ENCODE measurements around the gene SDSL.

The SDSL gene

DNA sequence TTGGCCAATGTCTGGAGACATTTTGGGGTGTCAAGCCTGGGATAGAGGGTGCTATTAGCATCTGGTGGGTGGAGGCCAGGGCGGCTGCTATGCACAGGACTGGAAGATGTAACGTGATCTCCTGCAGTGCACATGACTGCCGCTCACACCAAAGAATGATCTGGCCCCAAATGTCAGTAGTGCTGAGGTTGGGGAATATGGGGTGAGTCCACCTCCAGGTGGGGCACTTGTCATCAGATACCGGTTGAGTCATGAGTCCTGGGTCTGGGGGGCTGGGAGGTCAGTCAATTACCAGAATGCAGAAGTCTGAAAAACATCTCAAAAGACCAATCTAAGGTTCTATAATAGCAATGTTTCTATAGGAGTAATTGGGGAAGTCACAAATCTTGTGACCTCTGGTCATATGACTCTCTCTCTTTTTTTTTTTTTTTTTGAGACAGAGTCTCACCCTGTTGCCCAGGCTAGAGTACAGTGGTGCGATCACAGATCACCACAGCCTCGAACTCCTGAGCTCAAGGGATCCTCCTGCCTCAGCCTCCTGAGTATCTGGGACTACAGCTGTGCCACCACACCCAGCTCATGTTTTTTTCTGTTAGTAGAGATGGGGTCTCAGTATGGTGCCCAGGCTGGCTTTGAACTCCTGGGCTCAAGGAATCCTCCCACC, 6.0 kb upstream of the SDSL start:
- H4K20me1 ChIP-seq (ENCODE audit: insufficient read depth, low read length, poor library complexity, severe bottlenecking), result no peaks in the 10 kb centered on the region
- no peak overlapping the region for H3K4me2 ChIP-seq (ENCODE audit: low read depth, low read length, poor library complexity, severe bottlenecking)
- H3K4me3 ChIP-seq (ENCODE audit: low read length, poor library complexity, severe bottlenecking), result no peak overlapping the region
- H3K79me2 ChIP-seq (ENCODE audit: insufficient read depth, low read length), result no peaks in the 10 kb centered on the region
- H3K9me2 ChIP-seq (replicated peaks; ENCODE audit: low read depth, low read length), result no peaks in the 10 kb centered on the region
- H3K9me3 ChIP-seq (ENCODE audit: insufficient read depth, low read depth, low read length), result no peaks in the 10 kb centered on the region
- TF ChIP-seq EZH2phosphoT487 (IDR thresholded peaks at IDR 0.05; ENCODE audit: borderline replicate concordance), result no peak
- TF ChIP-seq, protein P1, sequence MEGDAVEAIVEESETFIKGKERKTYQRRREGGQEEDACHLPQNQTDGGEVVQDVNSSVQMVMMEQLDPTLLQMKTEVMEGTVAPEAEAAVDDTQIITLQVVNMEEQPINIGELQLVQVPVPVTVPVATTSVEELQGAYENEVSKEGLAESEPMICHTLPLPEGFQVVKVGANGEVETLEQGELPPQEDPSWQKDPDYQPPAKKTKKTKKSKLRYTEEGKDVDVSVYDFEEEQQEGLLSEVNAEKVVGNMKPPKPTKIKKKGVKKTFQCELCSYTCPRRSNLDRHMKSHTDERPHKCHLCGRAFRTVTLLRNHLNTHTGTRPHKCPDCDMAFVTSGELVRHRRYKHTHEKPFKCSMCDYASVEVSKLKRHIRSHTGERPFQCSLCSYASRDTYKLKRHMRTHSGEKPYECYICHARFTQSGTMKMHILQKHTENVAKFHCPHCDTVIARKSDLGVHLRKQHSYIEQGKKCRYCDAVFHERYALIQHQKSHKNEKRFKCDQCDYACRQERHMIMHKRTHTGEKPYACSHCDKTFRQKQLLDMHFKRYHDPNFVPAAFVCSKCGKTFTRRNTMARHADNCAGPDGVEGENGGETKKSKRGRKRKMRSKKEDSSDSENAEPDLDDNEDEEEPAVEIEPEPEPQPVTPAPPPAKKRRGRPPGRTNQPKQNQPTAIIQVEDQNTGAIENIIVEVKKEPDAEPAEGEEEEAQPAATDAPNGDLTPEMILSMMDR (conservative IDR thresholded peaks at IDR 0.05; ENCODE audit: low read length), result no peak
- no peak overlapping the region for H3K9ac ChIP-seq (ENCODE audit: low read depth, low read length, poor library complexity, severe bottlenecking)
- H3K27me3 ChIP-seq (ENCODE audit: insufficient read depth, low read length, poor library complexity, severe bottlenecking), result no peaks in the 10 kb centered on the region
- H3F3A ChIP-seq (ENCODE audit: low read depth), result no peaks in the 10 kb centered on the region
- peak overlapping the region; percentile 49; the same call in 1 of the 2 replicates for H2AFZ ChIP-seq (ENCODE audit: low read length)
- H3K36me3 ChIP-seq (ENCODE audit: insufficient read depth, low read length), result no peaks in the 10 kb centered on the region
- H3K4me1 ChIP-seq (ENCODE audit: insufficient read depth, low read length, poor library complexity, severe bottlenecking), result no peaks in the 10 kb centered on the region

DNA sequence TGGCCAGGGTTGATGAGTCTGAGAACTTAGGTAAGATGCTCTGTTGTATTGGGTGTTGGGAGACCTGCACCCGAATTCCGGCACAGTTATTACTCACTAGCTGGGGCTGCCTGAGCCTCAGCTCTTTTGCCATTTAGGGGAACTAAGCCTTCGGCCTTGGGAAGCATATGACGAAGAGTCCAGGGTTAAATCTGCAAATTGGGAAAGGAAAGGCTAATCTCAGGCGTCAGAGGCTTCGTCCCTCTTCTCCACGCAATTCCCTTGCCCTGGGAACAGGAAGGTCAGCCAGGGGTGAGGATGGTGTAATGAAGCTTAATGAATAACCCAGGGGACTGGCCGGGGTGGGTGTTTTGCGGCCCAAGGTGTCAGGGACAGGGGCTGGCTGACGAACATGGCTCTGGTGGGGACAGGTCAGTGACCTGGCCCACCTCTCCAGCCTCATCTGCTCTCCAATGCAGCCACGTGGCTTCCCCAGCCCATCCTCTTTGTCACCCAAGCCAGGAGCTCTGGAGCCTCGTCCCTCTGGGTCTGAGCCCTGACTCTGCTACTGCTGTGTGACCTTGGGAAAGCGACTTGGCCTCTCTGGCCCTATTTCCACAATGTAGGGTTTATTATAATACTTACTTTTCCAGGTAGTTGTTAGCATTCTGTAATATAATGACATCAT, 3.8 kb upstream of the SDSL start:
- H3K27me3 ChIP-seq (ENCODE audit: insufficient read depth, low read length, poor library complexity, severe bottlenecking), result no peaks in the 10 kb centered on the region
- no peaks in the 10 kb centered on the region for H3K36me3 ChIP-seq (ENCODE audit: insufficient read depth, low read length)
- H3K9me2 ChIP-seq (replicated peaks; ENCODE audit: low read depth, low read length), result no peaks in the 10 kb centered on the region
- H3K4me3 ChIP-seq (ENCODE audit: low read length, poor library complexity, severe bottlenecking), result no peak overlapping the region
- no peak overlapping the region for H3K9ac ChIP-seq (ENCODE audit: low read depth, low read length, poor library complexity, severe bottlenecking)
- no peaks in the 10 kb centered on the region for H3K9me3 ChIP-seq (ENCODE audit: insufficient read depth, low read depth, low read length)
- no peak overlapping the region for H3K4me2 ChIP-seq (ENCODE audit: low read depth, low read length, poor library complexity, severe bottlenecking)
- H3K79me2 ChIP-seq (ENCODE audit: insufficient read depth, low read length), result no peaks in the 10 kb centered on the region
- no peak overlapping the region for H2AFZ ChIP-seq (ENCODE audit: low read length)
- H4K20me1 ChIP-seq (ENCODE audit: insufficient read depth, low read length, poor library complexity, severe bottlenecking), result no peaks in the 10 kb centered on the region
- no peaks in the 10 kb centered on the region for H3F3A ChIP-seq (ENCODE audit: low read depth)
- no peaks in the 10 kb centered on the region for H3K4me1 ChIP-seq (ENCODE audit: insufficient read depth, low read length, poor library complexity, severe bottlenecking)
- TF ChIP-seq, protein P1 (conservative IDR thresholded peaks at IDR 0.05; ENCODE audit: low read length), result no peak
- TF ChIP-seq EZH2phosphoT487 (IDR thresholded peaks at IDR 0.05; ENCODE audit: borderline replicate concordance), result no peak

DNA sequence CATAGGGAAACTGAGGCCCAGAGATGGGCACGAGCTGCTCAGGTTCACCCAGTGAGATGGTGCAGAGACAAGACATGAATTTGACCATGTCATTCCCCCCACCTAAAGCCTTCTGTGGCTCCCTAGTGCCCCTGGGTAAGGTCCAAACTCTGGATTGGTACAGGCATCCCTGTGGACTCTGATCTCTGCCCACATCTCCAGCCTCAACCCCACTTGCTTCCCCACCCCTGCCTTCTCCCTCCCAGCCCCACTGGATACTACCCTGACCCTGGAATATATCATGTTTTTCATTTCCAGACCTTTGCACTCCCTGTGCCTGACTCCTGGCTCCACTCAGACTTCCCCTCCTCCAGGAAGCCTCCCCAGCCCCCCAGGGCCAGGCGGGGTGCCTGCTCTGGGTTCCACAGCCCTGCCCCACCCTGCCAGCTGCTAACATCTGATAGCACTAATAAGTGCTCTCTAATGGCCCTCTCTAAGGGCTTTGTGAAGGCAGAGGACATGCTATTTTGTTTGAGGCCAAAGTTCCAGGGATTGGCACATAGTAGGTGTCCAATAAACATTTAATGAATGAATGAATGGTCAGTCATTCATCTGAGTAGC, 1.1 kb upstream of the SDSL start:
- H3K9ac ChIP-seq (ENCODE audit: low read depth, low read length, poor library complexity, severe bottlenecking), result no peak overlapping the region
- H3K4me1 ChIP-seq (ENCODE audit: insufficient read depth, low read length, poor library complexity, severe bottlenecking), result no peaks in the 10 kb centered on the region
- no peak overlapping the region for H3K4me3 ChIP-seq (ENCODE audit: low read length, poor library complexity, severe bottlenecking)
- H3K27me3 ChIP-seq (ENCODE audit: insufficient read depth, low read length, poor library complexity, severe bottlenecking), result no peaks in the 10 kb centered on the region
- TF ChIP-seq, protein P1 (conservative IDR thresholded peaks at IDR 0.05; ENCODE audit: low read length), result no peak
- no peak for TF ChIP-seq EZH2phosphoT487 (IDR thresholded peaks at IDR 0.05; ENCODE audit: borderline replicate concordance)
- no peak overlapping the region for H2AFZ ChIP-seq (ENCODE audit: low read length)
- H3K4me2 ChIP-seq (ENCODE audit: low read depth, low read length, poor library complexity, severe bottlenecking), result no peak overlapping the region
- no peaks in the 10 kb centered on the region for H3K79me2 ChIP-seq (ENCODE audit: insufficient read depth, low read length)
- no peaks in the 10 kb centered on the region for H3K36me3 ChIP-seq (ENCODE audit: insufficient read depth, low read length)
- H3K9me2 ChIP-seq (replicated peaks; ENCODE audit: low read depth, low read length), result no peaks in the 10 kb centered on the region
- no peaks in the 10 kb centered on the region for H3F3A ChIP-seq (ENCODE audit: low read depth)
- H3K9me3 ChIP-seq (ENCODE audit: insufficient read depth, low read depth, low read length), result no peaks in the 10 kb centered on the region
- no peaks in the 10 kb centered on the region for H4K20me1 ChIP-seq (ENCODE audit: insufficient read depth, low read length, poor library complexity, severe bottlenecking)

Measured in Loucy (cell line).